Esophagus muscularis mucosa (tissue), 3 donors: Measurements from ENCODE around the gene NR2E1.

Source experiments
- POLR2A ChIP-seq: fragments of 450-650 bp; IDR thresholded peaks from one replicate; pipeline ENCODE4 v1.6.1; 2017; ENCODE audit warnings: antibody characterized with exemption, moderate library complexity, mild to moderate bottlenecking, low read depth
- POLR2AphosphoS5 ChIP-seq, 2 donors: sonication (generic); formaldehyde crosslinking; IDR thresholded peaks; one replicate each; pipeline ENCODE4 v1.6.1; 2017; ENCODE audit warnings: antibody characterized with exemption in 2 of 2
- TF ChIP-seq, protein P1 (sequence below), 3 experiments: fragments of 200-600 bp in 2 of 3; fragments of 450-650 bp in 1 of 3; sonication (generic) in 2 of 3; IDR thresholded peaks; one replicate each; pipeline ENCODE4 v1.5.1; 2017 to 2019; ENCODE audit warnings: antibody characterized with exemption in 3 of 3, mild to moderate bottlenecking in 2 of 3, moderate library complexity in 1 of 3

DNA sequence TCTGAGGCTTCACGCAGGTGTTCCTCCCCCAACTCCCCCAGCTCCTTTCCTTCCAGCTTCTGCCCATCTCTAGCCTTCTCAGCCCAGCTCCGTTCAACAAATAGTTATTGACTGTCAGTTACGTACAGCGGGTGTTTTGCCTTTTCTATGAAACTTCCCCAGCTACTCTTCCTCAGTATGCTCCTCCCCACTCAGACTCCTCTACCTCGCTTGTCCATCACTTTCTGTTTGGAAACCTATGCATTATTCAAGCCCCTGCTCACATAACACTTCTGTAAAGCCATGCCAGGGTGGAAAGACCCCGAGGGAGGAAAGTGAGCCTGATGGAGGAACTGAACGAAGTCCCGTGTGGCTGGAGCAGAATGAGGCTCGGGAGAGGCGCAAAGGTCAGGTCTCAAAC lies 44.2 kb upstream of the NR2E1 start:
- TF ChIP-seq, protein P1, sequence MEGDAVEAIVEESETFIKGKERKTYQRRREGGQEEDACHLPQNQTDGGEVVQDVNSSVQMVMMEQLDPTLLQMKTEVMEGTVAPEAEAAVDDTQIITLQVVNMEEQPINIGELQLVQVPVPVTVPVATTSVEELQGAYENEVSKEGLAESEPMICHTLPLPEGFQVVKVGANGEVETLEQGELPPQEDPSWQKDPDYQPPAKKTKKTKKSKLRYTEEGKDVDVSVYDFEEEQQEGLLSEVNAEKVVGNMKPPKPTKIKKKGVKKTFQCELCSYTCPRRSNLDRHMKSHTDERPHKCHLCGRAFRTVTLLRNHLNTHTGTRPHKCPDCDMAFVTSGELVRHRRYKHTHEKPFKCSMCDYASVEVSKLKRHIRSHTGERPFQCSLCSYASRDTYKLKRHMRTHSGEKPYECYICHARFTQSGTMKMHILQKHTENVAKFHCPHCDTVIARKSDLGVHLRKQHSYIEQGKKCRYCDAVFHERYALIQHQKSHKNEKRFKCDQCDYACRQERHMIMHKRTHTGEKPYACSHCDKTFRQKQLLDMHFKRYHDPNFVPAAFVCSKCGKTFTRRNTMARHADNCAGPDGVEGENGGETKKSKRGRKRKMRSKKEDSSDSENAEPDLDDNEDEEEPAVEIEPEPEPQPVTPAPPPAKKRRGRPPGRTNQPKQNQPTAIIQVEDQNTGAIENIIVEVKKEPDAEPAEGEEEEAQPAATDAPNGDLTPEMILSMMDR (IDR thresholded peaks at IDR 0.05) = no peak
- no peak for TF ChIP-seq POLR2AphosphoS5 (IDR thresholded peaks at IDR 0.05)
- TF ChIP-seq POLR2A = no peak
